ENCODE data around the gene RASAL1.

The RASAL1 gene

GRCh38 chr12:113056381-113056630, 79.3 kb downstream of the RASAL1 start:
- no peak overlapping the region for H3K4me3 ChIP-seq (ENCODE audit: low read depth, low read length)
- TF ChIP-seq, protein P1, sequence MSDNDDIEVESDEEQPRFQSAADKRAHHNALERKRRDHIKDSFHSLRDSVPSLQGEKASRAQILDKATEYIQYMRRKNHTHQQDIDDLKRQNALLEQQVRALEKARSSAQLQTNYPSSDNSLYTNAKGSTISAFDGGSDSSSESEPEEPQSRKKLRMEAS (IDR thresholded peaks at IDR 0.05; ENCODE audit: low read depth, low read length) = no peak
- TF ChIP-seq CTCF (IDR thresholded peaks at IDR 0.05; ENCODE audit: low read depth, low read length) = no peak
- no peak for TF ChIP-seq POLR2A (IDR thresholded peaks at IDR 0.05; ENCODE audit: extremely low read depth, insufficient read length)
- TF ChIP-seq MYC (IDR thresholded peaks at IDR 0.05; ENCODE audit: low read depth, low read length) = no peak
- no peak for DNase-seq (ENCODE audit: low read depth)

DNA sequence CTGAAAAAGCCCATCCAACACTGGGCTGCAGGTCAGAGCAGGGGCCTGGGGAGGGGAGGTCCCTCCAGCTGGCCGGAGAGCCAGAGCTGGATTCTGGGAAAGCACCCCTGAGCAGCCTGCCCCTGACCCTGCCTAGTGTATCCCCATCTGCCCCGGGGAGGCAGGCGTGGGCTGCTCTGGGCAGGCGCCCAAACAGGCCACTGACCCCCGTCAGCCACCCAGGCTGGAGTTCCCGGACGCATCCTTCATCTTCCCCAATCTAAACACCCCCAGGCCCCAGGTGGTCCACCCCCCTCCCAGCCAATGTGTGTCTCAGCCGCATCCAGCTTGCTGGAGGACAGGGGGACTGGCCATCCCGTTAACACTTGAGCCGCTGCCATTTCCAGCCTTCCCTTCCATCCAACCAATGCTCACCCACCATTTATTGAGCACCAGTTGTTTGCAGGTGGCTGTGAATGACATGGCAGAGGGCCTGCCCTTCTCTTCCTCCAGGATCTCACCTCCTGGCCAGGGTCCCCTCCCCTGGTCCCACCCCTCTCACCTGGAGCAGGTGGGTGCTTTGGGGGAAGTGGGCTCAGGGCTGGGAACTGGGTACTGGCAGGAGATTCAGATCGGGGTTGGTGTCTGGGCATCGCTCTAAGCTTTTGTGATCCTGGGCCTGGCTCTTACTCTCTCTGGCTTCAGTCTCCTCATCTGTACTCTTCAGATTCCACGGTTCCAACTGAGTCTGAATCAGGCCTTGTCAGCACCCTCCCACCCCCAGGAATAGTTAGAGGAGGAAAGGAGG, 79.8 kb downstream of the RASAL1 start:
- H3K4me3 ChIP-seq (ENCODE audit: low read depth, low read length) = no peak overlapping the region
- TF ChIP-seq CTCF (IDR thresholded peaks at IDR 0.05; ENCODE audit: low read depth, low read length) (no peak), MYC (IDR thresholded peaks at IDR 0.05; ENCODE audit: low read depth, low read length) (no peak), POLR2A (IDR thresholded peaks at IDR 0.05; ENCODE audit: extremely low read depth, insufficient read length) (no peak)
- TF ChIP-seq, protein P1 (IDR thresholded peaks at IDR 0.05; ENCODE audit: low read depth, low read length) = no peak
- DNase-seq (ENCODE audit: low read depth) = no peak

GRCh38 chr12:113054948-113055486, 80.5 kb downstream of the RASAL1 start:
- TF ChIP-seq, protein P1 (IDR thresholded peaks at IDR 0.05; ENCODE audit: low read depth, low read length) = no peak
- TF ChIP-seq CTCF (IDR thresholded peaks at IDR 0.05; ENCODE audit: low read depth, low read length) = no peak
- no peak for TF ChIP-seq MYC (IDR thresholded peaks at IDR 0.05; ENCODE audit: low read depth, low read length)
- no peak for TF ChIP-seq POLR2A (IDR thresholded peaks at IDR 0.05; ENCODE audit: extremely low read depth, insufficient read length)
- no peak overlapping the region for H3K4me3 ChIP-seq (ENCODE audit: low read depth, low read length)
- DNase-seq (ENCODE audit: low read depth) = no peak

GRCh38 chr12:113052326-113052725, 83.2 kb downstream of the RASAL1 start:
- DNase-seq (ENCODE audit: low read depth) = peak; percentile 44
- TF ChIP-seq POLR2A (IDR thresholded peaks at IDR 0.05; ENCODE audit: extremely low read depth, insufficient read length) (no peak), CTCF (IDR thresholded peaks at IDR 0.05; ENCODE audit: low read depth, low read length) (no peak), MYC (IDR thresholded peaks at IDR 0.05; ENCODE audit: low read depth, low read length) (no peak)
- TF ChIP-seq, protein P1 (IDR thresholded peaks at IDR 0.05; ENCODE audit: low read depth, low read length) = no peak
- no peak overlapping the region for H3K4me3 ChIP-seq (ENCODE audit: low read depth, low read length)

DNA sequence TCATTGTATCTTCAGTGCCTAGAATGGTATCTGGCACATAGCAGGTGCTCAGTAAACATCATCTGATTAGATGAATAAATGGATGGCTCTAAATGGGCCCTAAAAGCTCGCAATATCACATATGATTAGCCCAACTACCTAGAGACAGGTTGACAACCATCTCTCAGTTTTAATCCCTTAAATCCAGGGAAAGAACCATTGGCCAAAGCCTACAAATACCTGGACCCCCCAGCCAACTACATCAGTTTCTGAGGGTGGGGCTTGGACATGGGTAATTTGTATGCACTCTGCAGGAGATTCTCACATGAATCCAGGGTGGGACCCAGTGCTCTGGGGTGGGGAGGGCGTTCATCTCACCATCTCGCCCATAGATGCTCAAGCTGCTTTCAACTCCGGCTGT, 83.8 kb downstream of the RASAL1 start:
- no peak overlapping the region for H3K4me3 ChIP-seq (ENCODE audit: low read depth, low read length)
- DNase-seq (ENCODE audit: low read depth) = no peak
- no peak for TF ChIP-seq POLR2A (IDR thresholded peaks at IDR 0.05; ENCODE audit: extremely low read depth, insufficient read length)
- TF ChIP-seq MYC (IDR thresholded peaks at IDR 0.05; ENCODE audit: low read depth, low read length) = no peak
- TF ChIP-seq CTCF (IDR thresholded peaks at IDR 0.05; ENCODE audit: low read depth, low read length) = no peak
- TF ChIP-seq, protein P1 (IDR thresholded peaks at IDR 0.05; ENCODE audit: low read depth, low read length) = no peak
